Choroid plexus epithelial cell (primary cell): ENCODE measurements around the gene ADAMTS9.

Source experiments
- DNase-seq: peaks from one replicate; pipeline ENCODE4 v3.0.0-alpha.2; 2010; ENCODE audit warnings: low read depth
- H3K4me3 ChIP-seq: 2 replicates; pipeline ENCODE4 v1.5.1; 2011; ENCODE audit warnings: low read depth, mild to moderate bottlenecking, control low read depth, low read length, moderate library complexity
- TF ChIP-seq, protein P1 (sequence below): conservative IDR thresholded peaks from 2 replicates; pipeline ENCODE4 v1.5.1; 2011; ENCODE audit warnings: low read depth, mild to moderate bottlenecking, control low read depth, inconsistent platforms, low read length, moderate library complexity

ADAMTS9 gene

DNA sequence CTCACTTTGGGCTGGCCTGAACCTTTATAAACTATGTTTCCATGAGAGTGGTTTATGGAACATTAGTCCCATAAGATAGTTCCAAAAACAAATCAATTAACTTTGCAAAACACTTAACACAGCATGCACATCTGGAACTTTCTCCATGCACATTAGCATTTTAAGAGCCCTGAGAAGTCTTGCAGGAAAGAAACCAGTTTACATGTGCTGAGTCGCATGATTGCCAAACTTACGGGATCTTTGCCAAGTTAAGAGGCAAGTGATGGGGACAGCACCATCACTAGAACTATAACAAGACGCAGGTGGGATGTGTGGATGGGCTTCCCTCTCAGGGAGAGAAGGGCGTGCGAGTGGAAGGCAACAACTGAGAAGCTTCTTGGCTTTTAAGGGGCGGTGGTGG lies 20.7 kb downstream of the ADAMTS9 start:
- no peak overlapping the region for H3K4me3 ChIP-seq
- DNase-seq: peak; percentile 35
- TF ChIP-seq, protein P1, sequence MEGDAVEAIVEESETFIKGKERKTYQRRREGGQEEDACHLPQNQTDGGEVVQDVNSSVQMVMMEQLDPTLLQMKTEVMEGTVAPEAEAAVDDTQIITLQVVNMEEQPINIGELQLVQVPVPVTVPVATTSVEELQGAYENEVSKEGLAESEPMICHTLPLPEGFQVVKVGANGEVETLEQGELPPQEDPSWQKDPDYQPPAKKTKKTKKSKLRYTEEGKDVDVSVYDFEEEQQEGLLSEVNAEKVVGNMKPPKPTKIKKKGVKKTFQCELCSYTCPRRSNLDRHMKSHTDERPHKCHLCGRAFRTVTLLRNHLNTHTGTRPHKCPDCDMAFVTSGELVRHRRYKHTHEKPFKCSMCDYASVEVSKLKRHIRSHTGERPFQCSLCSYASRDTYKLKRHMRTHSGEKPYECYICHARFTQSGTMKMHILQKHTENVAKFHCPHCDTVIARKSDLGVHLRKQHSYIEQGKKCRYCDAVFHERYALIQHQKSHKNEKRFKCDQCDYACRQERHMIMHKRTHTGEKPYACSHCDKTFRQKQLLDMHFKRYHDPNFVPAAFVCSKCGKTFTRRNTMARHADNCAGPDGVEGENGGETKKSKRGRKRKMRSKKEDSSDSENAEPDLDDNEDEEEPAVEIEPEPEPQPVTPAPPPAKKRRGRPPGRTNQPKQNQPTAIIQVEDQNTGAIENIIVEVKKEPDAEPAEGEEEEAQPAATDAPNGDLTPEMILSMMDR: no peak

DNA sequence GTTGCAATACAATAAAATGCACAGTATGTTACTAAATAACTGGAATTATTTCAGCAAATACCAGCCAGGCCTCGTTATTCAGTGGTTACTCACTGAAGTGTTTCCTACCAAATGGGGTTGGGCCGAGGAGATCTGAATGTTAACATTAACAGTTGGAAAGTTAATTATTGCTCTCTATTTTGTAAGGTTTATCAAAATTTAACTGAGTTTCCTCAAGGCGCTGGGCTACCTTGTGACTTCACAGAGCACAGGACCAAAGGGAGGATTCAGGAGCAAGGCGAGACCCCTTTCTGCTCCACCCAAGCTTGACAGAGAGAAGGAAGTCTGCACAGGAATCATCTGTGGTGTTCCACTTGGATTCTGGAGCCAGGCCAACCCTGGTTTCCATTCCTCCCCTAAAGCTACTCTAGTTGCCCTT lies 21.6 kb downstream of the ADAMTS9 start:
- TF ChIP-seq, protein P1: no peak
- H3K4me3 ChIP-seq: no peak overlapping the region
- DNase-seq: peak; percentile 60

DNA sequence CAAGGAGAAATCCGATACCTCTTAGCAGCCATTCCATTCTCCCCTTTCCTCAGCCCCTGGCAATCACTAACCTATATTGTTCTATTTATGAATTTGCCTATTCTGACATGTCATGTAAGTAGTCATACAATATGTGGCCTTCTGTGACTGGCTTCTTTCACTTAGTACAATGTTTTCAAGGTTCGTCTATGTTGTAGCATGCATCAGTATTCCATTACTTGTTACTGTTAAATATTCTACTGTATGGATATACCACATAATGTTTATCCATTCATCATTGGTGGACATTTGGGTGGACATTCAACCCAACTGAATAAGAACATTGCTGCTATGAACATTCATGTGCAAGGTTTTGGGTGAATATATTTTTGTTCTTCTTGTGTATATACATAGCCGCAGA lies 23.4 kb downstream of the ADAMTS9 start:
- no peak for DNase-seq
- TF ChIP-seq, protein P1: no peak
- no peak overlapping the region for H3K4me3 ChIP-seq

DNA sequence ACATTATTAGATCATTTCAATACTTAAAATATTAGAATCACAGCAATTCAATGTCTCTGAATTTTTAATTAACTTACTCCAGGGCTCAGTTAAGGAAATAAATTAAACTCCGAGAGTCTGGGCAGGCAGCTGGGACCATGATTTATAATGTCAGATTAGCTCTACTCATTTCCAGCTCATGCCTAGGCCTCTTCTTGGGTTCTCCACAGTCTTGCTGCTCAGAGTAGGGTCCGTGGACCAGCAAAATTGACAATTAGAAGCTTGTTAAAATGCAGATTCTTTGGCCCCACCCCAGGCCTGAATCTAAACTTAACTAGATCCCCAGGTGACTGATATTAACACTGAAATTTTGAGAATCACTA lies 28.2 kb downstream of the ADAMTS9 start:
- TF ChIP-seq, protein P1: no peak
- DNase-seq: no peak
- H3K4me3 ChIP-seq: no peak overlapping the region

DNA sequence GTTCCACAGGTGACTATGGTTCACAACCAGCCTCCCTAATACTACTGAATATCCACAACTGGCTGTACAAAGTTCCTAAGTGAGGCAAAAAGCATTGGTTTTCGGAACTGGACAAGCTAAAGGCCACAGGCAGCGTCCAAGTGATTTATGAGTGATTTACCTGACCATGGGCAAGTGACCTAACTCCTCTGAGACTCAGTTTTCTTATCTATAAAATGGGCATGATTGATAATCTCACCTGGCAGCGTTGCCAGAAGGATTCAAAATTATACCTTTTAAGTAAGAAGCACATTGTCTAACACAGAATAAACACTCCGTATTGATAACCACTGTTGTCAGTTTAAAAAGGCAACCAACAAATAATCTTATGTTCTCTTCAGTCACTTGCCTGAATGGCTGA lies 29.8 kb downstream of the ADAMTS9 start:
- no peak overlapping the region for H3K4me3 ChIP-seq
- DNase-seq: no peak
- TF ChIP-seq, protein P1: no peak

DNA sequence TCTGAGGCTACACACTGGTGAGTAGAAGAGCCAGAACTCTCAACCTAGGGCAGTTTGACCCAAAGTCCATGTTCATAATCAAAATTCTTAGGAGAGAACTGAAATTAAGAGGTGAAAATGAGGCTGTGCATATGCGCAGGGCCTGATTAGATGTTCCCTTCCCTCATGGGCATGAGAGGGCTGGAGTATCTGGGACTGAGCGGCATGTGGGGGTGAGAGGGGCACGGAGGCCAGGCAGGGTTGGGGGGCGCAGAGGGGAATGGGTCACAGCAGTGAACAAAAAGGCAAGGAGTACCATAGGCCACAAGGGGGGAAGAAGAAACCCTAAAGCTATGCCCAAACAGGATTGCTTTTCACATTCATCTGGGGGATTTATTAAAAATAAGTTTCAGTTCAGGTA lies 31.3 kb downstream of the ADAMTS9 start:
- TF ChIP-seq, protein P1: no peak
- no peak for DNase-seq
- H3K4me3 ChIP-seq: no peak overlapping the region

DNA sequence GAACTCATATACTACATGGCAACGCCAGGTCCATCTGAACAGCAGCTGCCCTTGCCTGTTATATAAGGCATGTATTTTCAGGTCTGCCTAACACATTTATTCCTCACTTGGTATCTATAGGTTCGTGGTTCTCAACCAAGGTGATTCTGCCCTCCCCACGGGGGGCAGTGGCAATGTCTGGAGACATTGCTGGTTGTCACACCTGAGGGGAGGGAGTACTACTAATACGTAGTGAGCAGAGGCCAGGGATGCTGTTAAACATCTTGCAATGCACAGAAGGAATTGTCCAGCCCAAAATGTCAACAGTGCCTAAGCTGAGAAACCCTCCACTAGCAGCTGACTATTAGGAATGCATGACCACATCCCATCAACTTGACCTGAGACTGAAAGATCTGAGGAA lies 32.6 kb downstream of the ADAMTS9 start:
- no peak overlapping the region for H3K4me3 ChIP-seq
- no peak for DNase-seq
- TF ChIP-seq, protein P1: no peak
